MM.1S (cell line): ENCODE results near the gene NYAP2.
A peak's percentile ranks its signal among the peaks of the same experiment; 100 is the strongest.

Source experiments
- DNase-seq: peaks from one replicate; pipeline ENCODE4 v3.0.0-alpha.2; 2015
- H2AFZ ChIP-seq: fragments of 300-600 bp; sonication (generic); 2 replicates; pipeline ENCODE4 v1.6.0; 2016; ENCODE audit warnings: antibody characterized with exemption, low read length
- H3F3A ChIP-seq: fragments of 300-600 bp; sonication (generic); 2 replicates; pipeline ENCODE4 v1.6.1; 2016; ENCODE audit warnings: mild to moderate bottlenecking, antibody characterized with exemption, low read length, moderate library complexity, mixed read lengths; ENCODE audit not compliant: insufficient read depth
- H3K27ac ChIP-seq: fragments of 300-600 bp; sonication (generic); 2 replicates; pipeline ENCODE4 v1.5.1; 2016; ENCODE audit warnings: mild to moderate bottlenecking, low read length
- H3K27me3 ChIP-seq: fragments of 300-600 bp; sonication (generic); replicated peaks from 2 replicates; pipeline ENCODE4 v1.6.0; 2016; ENCODE audit warnings: low read length; ENCODE audit not compliant: insufficient read depth
- H3K36me3 ChIP-seq: fragments of 300-600 bp; sonication (generic); replicated peaks from 2 replicates; pipeline ENCODE4 v1.6.1; 2016; ENCODE audit warnings: mild to moderate bottlenecking, low read length, mixed read lengths; ENCODE audit not compliant: insufficient read depth
- H3K4me1 ChIP-seq: fragments of 300-600 bp; sonication (generic); 2 replicates; pipeline ENCODE4 v1.6.1; 2016; ENCODE audit warnings: low read length, mixed read lengths
- H3K4me2 ChIP-seq: fragments of 300-600 bp; sonication (generic); 2 replicates; pipeline ENCODE4 v1.6.0; 2016; ENCODE audit warnings: low read depth, low read length
- H3K4me3 ChIP-seq: fragments of 300-600 bp; sonication (generic); 2 replicates; pipeline ENCODE4 v1.5.1; 2016; ENCODE audit warnings: low read length, mixed read lengths
- H3K79me2 ChIP-seq: fragments of 300-600 bp; sonication (generic); 2 replicates; pipeline ENCODE4 v1.6.1; 2016; ENCODE audit warnings: mixed run types, low read length, mixed read lengths
- H3K9ac ChIP-seq: fragments of 300-600 bp; sonication (generic); 2 replicates; pipeline ENCODE4 v1.6.1; 2016; ENCODE audit warnings: low read length, mixed read lengths
- H3K9me2 ChIP-seq: fragments of 300-600 bp; sonication (generic); replicated peaks from 2 replicates; pipeline ENCODE4 v1.6.1; 2016; ENCODE audit warnings: mild to moderate bottlenecking, low read length, mixed read lengths; ENCODE audit not compliant: insufficient read depth
- H3K9me3 ChIP-seq: fragments of 300-600 bp; sonication (generic); replicated peaks from 2 replicates; pipeline ENCODE4 v1.6.1; 2016; ENCODE audit warnings: mild to moderate bottlenecking, low read length, mixed read lengths; ENCODE audit not compliant: insufficient read depth
- H4K20me1 ChIP-seq: fragments of 300-600 bp; sonication (generic); 2 replicates; pipeline ENCODE4 v1.6.1; 2016; ENCODE audit warnings: mild to moderate bottlenecking, low read length, moderate library complexity, mixed read lengths; ENCODE audit not compliant: insufficient read depth
- CTCF ChIP-seq: fragments of 300-600 bp; sonication (generic); IDR thresholded peaks from 2 replicates; pipeline ENCODE4 v1.5.1; 2016; ENCODE audit warnings: antibody characterized with exemption, low read length, mixed read lengths
- EZH2 ChIP-seq: fragments of 300-600 bp; sonication (generic); optimal IDR thresholded peaks from 2 replicates; pipeline ENCODE3; 2017; ENCODE audit warnings: low read depth, mild to moderate bottlenecking, antibody characterized with exemption, low read length, mixed read lengths
- EZH2phosphoT487 ChIP-seq: fragments of 300-600 bp; sonication (generic); IDR thresholded peaks from 2 replicates; pipeline ENCODE4 v1.6.1; 2018; ENCODE audit warnings: antibody characterized with exemption, low read length

Gene NYAP2

DNA sequence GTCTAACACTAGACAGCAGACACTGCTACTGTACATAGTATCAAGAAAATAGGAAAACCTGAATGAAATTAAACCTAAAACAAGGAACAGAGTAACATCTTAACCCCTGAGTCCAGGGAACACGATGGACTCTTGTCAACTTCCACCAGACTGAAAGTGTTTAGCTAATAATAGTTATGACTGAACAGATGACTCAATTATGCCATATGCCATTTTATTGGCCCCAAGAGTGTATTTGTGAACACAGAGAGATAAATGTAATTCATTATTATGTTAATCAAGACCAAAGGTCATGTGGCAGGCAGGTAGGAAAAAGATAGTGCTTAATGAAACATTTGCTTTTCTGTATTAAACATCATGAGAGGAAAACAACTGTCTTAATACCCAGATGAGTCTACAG, 58.0 kb downstream of the NYAP2 start:
- Histone ChIP-seq H2AFZ (no peak overlapping the region), H3K27me3 (no peaks in the 10 kb centered on the region), H3K4me2 (no peak overlapping the region), H3F3A (no peaks in the 10 kb centered on the region), H3K4me1 (peaks cover 9% of the 10 kb centered on the region; the same call in 1 of the 2 replicates), H3K79me2 (no peaks in the 10 kb centered on the region), H3K9me2 (no peaks in the 10 kb centered on the region), H3K9ac (no peak overlapping the region), H4K20me1 (no peaks in the 10 kb centered on the region), H3K4me3 (no peak overlapping the region), H3K9me3 (no peaks in the 10 kb centered on the region), H3K36me3 (no peaks in the 10 kb centered on the region), H3K27ac (no peak overlapping the region)
- DNase-seq, result no peak
- TF ChIP-seq EZH2phosphoT487, result no peak
- no peak for TF ChIP-seq EZH2
- TF ChIP-seq CTCF, result no peak

- H3F3A ChIP-seq, result no peaks in the 10 kb centered on the region
- peak overlapping the region; percentile 16; the same call in 1 of the 2 replicates for H3K4me3 ChIP-seq
- DNase-seq, result peak; percentile 49
- no peaks in the 10 kb centered on the region for H3K27me3 ChIP-seq
- no peaks in the 10 kb centered on the region for H3K79me2 ChIP-seq
- peaks cover 9% of the 10 kb centered on the region; the same call in 1 of the 2 replicates for H3K4me1 ChIP-seq
- TF ChIP-seq CTCF, result no peak
- no peak for TF ChIP-seq EZH2
- TF ChIP-seq EZH2phosphoT487, result no peak
- no peaks in the 10 kb centered on the region for H4K20me1 ChIP-seq
- H3K36me3 ChIP-seq, result no peaks in the 10 kb centered on the region
- peak overlapping the region; percentile 43; the same call in 1 of the 2 replicates for H3K27ac ChIP-seq
- no peak overlapping the region; the same call in 1 of the 2 replicates for H3K9ac ChIP-seq
- H3K9me3 ChIP-seq, result no peaks in the 10 kb centered on the region
- peak overlapping the region; percentile 63 for H3K4me2 ChIP-seq
- peak overlapping the region; percentile 50 for H2AFZ ChIP-seq
- H3K9me2 ChIP-seq, result no peaks in the 10 kb centered on the region
Observed at GRCh38 chr2:225458431-225459117, 59.1 kb downstream of the NYAP2 start.

- H3F3A ChIP-seq, result peaks cover 3% of the 10 kb centered on the region; the same call in 1 of the 2 replicates
- H3K9ac ChIP-seq, result no peak overlapping the region
- no peaks in the 10 kb centered on the region for H4K20me1 ChIP-seq
- TF ChIP-seq EZH2phosphoT487, result no peak
- no peak for TF ChIP-seq EZH2
- TF ChIP-seq CTCF, result no peak
- H2AFZ ChIP-seq, result no peak overlapping the region
- H3K36me3 ChIP-seq, result no peaks in the 10 kb centered on the region
- no peaks in the 10 kb centered on the region for H3K9me2 ChIP-seq
- no peaks in the 10 kb centered on the region for H3K79me2 ChIP-seq
- no peak overlapping the region for H3K4me3 ChIP-seq
- no peak overlapping the region for H3K27ac ChIP-seq
- no peak overlapping the region for H3K4me2 ChIP-seq
- H3K27me3 ChIP-seq, result no peaks in the 10 kb centered on the region
- H3K4me1 ChIP-seq, result peaks cover 20% of the 10 kb centered on the region
- DNase-seq, result no peak
- no peaks in the 10 kb centered on the region for H3K9me3 ChIP-seq
Observed at GRCh38 chr2:225462417-225462816, 62.9 kb downstream of the NYAP2 start.
